ENCODE measurements around the gene CHPT1.

DNA sequence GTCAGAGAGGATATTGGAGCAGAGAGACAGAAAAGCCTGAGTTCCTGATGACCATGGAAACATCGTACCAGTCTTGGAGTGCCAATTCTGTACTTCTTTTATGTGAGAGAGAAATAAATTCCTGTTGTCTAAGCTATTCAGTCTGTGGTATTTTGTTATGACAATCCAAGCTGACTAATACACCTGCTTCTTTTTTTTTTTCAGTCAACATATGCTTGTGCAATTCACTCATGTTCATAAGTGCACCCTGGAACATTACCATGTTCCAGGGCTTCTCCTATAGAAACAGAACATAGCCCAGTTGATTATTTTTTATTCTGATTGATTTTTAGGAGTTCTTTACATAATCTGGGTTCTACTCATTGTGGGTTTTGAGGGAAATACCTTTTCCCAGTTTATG is 1.7 kb upstream of the CHPT1 start:
- TF ChIP-seq, protein P1, sequence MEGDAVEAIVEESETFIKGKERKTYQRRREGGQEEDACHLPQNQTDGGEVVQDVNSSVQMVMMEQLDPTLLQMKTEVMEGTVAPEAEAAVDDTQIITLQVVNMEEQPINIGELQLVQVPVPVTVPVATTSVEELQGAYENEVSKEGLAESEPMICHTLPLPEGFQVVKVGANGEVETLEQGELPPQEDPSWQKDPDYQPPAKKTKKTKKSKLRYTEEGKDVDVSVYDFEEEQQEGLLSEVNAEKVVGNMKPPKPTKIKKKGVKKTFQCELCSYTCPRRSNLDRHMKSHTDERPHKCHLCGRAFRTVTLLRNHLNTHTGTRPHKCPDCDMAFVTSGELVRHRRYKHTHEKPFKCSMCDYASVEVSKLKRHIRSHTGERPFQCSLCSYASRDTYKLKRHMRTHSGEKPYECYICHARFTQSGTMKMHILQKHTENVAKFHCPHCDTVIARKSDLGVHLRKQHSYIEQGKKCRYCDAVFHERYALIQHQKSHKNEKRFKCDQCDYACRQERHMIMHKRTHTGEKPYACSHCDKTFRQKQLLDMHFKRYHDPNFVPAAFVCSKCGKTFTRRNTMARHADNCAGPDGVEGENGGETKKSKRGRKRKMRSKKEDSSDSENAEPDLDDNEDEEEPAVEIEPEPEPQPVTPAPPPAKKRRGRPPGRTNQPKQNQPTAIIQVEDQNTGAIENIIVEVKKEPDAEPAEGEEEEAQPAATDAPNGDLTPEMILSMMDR (IDR thresholded peaks at IDR 0.05): no peak
- TF ChIP-seq ZFX (IDR thresholded peaks at IDR 0.05; ENCODE audit: borderline replicate concordance): no peak

Measured in 22Rv1 (cell line).